Stimulated activated CD4-positive, alpha-beta T cell treated with anti-CD3 and anti-CD28 coated beads, Interleukin-4, amount 100 ng/mL, for 1 hour (primary cell): Measurements from ENCODE around the gene KRTAP5-8.
"Not testable (repeated sequence)": the region's sequence is repeated elsewhere in the genome, so short reads cannot be mapped to it uniquely, and the experiment has no call there.

ENCODE experiments used
- DNase-seq: peaks from one replicate; pipeline ENCODE4 v3.0.0-alpha.2; 2020

KRTAP5-8 gene

DNA sequence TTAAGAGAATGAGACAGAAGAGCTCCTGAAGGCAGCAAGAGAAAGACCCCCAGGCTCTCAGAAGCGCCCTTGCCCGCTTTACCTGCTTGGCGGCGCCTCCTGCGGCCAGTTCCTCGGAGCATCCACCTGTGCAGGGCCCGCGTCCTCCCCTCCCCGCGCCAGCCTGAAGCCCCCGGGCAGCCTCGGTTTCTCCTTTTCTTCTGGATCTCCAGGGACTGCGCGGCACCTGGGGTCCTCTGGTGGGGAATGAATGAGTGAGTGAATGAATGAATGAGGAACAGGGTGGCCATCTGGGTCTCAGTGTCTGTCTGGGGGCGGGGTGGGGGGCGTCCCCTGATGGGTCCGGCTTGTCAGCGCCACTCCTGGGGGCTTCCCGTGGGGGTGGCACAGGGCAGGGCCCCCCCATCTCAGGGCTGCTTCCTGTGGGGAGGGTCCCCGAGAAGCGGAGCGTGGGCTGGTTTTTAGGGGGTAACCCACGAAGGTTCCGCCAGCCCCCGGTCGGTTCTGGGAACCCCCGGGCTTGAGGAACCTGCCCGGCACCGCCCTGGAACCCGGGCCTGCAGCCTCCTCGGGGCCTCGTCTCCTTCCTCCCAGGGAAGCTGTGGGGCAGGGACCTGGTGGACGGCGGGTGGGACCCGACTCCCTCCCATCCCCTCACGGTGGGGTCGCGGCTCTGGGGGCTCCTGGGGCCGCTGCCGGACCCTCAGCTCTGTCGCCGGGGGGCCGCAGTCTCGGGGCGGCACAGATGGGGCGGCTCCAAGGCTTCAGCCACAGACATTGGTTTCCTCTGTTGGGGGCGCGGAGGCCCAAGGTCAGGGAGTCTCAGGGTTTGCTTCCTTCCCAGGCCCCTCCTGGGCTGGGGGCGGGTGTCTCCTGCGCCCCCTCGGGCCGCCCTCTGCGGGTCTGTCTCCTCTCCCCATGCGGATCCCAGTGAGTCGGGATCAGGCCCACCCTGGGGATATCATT lies 19.0 kb upstream of the KRTAP5-8 start:
- no peak for DNase-seq

DNA sequence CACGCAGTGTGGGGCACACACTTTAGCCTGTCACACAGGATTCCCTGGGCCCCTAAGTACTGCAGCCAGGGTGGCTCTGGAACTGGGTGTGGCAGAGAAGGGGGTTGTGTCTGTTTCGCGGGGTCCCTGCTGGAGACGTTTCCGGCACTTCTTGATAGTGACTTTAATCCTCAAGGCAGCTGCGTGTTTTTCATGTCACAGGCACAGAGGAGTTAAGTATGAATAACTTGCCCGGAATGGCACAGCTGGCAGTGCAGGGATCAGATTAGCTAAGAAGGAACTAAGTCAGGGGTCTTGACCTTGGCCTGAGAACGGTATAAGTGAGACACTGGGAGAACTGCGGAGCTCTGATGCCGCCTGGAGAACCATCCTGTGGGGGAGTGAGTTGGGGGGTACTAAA lies 18.3 kb upstream of the KRTAP5-8 start:
- no peak for DNase-seq

GRCh38 chr11:71525188-71525937 lies 12.5 kb upstream of the KRTAP5-8 start:
- no peak for DNase-seq

DNA sequence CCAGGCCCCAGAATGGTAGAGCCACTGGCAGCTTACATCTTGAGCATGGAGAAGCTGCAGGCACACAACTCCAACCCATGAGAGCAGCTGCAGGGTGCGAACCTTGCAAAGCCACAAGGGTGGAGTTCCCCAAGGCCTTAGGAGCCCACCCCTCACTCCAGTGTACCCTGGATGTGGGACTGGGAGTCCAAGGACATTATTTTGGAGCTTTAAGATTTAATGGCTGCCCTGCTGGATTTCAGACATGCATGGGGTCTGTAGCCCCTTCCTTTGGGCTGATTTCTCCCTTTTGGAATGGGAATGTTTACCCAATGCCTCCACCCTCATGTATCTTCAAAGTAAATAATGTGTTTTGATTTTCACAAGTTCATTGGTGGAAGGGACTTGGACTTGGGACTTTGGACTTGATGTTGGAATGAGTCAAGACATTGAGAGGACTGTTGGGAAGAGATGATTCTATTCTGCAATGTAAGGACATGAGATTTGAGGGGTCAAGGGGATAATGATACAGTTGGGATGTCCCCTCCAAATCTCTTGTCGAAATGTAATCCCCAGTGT lies 11.8 kb upstream of the KRTAP5-8 start:
- DNase-seq, result no peak

DNA sequence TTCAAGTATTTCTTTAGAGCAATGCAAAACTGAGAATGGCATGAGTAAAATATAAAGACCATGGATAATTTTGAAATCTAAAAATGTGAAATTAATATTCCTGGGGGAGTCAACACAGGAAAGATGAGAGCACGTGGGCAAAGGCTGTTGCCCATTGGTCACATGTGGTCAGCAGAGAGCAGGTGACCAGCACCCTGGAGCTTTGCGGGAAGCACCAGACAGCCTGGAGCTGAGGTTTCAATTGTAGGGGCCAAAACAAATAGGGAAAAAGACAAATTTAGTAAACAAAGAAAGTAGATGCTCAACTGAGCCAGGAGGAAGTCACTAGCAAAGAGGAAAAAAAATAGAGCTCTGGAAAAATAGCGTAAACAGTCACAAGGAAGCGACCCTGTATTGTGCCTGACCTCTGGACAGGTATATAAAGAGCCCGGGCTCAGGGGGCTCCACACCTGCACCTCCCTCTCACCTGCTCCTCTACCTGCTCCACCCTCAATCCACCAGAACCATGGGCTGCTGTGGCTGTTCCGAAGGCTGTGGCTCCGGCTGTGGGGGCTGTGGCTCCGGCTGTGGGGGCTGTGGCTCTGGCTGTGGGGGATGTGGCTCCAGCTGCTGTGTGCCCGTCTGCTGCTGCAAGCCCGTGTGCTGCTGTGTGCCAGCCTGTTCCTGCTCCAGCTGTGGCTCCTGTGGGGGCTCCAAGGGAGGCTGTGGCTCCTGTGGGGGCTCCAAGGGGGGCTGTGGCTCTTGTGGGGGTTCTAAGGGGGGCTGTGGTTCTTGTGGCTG lies 10.8 kb upstream of the KRTAP5-8 start, which contains the start of gene KRTAP5-7:
Gene KRTAP5-7 (plus strand): TSS at position 472 of the 780 bp plus-strand sequence. CDS start 34 bp downstream, at position 506.
- not testable (repeated sequence) for DNase-seq

- DNase-seq, result no peak
These were observed 10.1 kb upstream of the KRTAP5-8 start for GRCh38 chr11:71527576-71528210.

DNA sequence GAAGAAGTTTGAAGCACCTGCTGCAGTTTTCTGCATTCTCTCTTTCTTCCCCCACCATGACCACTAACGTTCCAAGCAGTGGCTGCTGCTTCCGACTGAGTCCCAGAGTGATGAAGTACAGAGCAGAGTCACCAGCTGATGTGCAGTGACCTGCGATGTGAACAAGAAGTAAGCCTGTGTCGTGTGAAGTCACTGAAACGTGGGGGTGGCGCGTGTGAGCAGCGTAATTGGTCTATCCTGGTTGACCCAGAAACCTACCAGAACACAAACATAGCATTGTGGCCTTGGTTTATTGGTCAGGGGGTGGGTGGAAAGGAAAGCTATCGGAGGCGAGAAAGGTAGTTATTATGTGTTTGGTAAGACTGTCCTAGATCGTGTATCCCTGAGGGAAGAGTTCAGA lies 7.2 kb upstream of the KRTAP5-8 start:
- no peak for DNase-seq

DNA sequence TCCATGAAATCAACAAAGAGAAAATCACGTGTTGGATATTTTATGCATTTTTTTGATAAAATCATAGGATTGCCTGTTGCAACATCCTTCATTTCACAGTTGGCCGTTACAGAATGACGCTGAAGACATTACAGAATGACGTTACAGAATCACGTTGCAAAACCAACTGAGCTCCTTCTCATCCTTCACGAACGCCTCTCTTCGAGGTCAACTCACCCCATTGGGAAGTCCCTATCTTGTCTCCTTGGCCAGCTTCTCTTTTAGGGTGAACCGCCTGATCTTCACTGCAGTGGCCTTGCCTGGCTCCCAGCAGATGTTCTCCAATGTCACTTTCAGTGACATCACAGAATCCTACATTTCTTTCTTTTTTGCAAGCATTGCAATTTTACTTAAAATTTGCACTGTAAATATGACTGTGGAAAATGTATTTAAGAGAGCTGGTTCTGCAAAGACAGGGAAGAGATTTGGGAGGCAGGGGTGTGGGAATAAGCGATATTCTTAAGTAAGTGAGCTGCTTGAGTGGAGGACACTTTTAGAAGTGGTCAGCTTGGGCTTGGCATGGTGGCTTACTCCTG lies 5.7 kb upstream of the KRTAP5-8 start:
- DNase-seq, result no peak

DNA sequence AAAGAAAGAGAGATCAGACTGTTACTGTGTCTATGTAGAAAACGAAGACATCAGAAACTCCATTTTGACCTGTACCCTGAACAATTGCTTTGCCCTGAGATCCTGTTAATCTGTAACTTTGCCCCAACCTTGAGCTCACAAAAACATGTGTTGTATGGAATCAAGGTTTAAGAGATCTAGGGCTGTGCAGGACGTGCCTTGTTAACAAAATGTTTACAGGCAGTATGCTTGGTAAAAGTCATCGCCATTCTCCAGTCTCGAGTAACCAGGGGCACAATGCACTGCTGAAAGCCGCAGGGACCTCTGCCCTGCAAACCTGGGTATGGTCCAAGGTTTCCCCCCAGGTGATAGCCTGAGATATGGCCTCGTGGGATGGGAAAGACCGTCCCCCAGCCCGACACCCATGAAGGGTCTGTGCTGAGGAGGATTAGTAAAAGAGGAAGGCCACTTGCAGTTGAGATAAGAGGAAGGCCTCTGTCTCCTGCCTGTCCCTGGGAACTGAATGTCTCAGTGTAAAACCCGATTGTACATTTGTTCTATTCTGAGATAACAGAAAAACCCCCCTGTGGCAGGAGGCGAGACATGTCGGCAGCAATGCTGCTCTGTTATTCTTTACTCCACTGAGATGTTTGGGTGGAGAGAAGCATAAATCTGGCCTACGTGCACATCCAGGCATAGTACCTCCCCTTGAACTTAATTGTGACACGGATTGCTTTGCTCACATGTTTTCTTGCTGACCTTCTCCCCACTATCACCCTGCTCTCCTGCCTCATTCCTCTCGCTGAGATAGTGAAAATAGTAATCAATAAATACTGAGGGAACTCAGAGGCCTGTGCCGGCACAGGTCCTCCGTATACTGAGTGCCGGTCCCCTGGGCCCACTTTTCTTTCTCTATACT lies 2.9 kb upstream of the KRTAP5-8 start:
- DNase-seq, result not testable (repeated sequence)

DNA sequence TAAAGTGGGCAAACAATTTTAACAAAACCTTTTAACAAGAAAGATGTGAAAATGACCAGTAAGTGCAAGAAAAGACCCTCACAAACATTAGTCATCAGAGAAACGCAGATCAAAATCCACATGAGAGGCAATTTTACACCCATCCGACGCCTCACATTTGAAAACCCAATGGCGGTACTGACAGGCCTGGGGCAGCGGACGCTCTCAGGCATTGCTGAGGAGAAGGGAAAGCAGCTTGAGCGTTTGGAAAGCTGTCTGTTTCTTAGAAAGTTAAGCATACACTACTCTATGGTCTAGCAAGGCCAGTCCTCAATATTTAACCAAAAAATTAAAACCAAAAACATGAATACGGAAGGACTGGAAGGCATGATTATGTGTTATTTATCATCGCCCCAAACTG lies 2.0 kb upstream of the KRTAP5-8 start:
- DNase-seq, result no peak

- DNase-seq, result no peak
These were observed 288 bp upstream of the KRTAP5-8 start for GRCh38 chr11:71537537-71537936.

GRCh38 chr11:71538666-71538990 lies 803 bp downstream of the KRTAP5-8 start:
- no peak for DNase-seq

DNA sequence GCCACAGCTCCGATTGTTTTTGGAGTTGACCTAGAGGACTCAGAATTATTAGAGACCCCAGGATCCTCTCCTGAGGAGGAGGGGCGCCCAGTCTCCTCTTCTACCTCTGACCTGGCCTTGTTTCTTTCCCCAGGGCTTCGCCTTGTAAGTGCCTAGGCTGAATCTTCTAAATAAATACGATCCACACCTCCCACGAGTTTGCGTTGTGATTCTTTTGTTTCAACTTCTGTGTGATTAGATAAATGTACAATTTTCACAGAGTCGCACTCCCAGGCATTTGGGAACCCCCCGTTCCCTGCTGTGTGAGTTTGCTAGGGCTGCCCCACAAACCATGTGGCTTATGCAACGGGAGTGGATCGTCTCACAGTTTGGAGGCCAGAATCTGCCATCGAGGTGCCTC lies 1.2 kb downstream of the KRTAP5-8 start:
- DNase-seq, result no peak

- DNase-seq, result not testable (repeated sequence)
These were observed 2.1 kb downstream of the KRTAP5-8 start for GRCh38 chr11:71539971-71540370.

- not testable (repeated sequence) for DNase-seq
These were observed 2.9 kb downstream of the KRTAP5-8 start for GRCh38 chr11:71540521-71541304.

DNA sequence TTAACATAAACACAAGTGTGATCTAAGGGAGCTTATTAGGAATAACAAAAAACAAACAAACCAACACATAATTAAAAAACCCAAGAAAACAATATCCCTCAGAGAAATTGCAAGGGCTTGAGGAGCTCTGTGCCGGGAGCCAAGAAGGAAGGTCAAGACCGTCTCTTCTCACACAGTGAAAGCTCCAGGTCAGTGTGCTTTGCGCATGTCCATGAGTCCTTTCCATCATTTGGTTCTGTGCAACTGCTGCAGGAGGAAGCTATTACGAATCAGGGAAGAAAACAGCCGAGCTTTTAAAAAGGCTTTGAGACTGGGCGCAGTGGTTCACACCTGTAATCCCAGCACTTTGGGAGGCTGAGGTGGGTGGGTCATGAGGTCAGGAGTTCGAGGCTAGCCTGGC lies 4.6 kb downstream of the KRTAP5-8 start:
- DNase-seq, result no peak

DNA sequence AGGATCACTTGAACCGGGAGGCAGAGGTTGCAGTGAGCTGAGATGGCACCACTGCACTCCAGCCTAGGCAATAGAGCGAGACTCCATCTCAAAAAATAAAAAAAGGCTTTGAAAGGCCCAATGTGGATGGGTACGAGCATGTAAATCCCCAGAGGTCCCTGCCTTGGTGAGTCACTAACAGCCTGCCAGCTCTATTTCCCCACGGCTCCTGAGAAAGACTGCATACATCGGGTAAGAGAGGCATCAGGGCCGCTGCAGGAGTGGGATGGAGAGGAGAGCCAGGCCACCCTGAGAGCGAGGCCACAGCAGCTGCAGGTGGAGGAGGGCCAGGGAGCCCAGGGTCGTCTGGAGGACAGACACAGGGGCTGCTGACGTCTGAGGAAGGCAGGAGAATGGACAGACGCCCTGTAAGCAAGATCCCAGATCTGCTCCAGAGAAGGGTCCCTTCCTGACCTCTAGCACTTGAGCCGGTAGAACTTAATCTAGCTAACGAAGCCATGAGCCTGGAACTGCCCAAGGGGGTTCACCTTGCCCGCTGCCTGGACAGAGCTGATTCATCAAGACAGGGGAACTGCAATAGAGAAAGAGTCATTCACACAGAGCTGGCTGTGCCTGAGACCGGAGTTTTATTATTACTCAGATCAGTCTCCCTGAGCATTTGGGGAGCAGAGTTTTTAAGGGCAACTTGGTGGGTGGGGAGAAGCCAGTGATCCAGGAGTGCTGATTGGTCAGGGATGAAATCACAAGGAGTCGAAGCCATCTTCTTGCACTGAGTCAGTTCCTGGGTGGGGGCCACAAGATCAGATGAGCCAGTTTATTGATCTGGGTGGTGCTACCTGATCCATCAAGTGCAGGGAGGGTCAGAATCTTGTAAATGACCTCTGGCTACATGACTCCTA lies 5.3 kb downstream of the KRTAP5-8 start:
- DNase-seq, result no peak

- no peak for DNase-seq
These were observed 6.0 kb downstream of the KRTAP5-8 start for GRCh38 chr11:71543866-71544265.
